ENCODE data around the gene ATP2A1.
A peak's percentile ranks its signal among the peaks of the same experiment; 100 is the strongest.

ATP2A1 gene

DNA sequence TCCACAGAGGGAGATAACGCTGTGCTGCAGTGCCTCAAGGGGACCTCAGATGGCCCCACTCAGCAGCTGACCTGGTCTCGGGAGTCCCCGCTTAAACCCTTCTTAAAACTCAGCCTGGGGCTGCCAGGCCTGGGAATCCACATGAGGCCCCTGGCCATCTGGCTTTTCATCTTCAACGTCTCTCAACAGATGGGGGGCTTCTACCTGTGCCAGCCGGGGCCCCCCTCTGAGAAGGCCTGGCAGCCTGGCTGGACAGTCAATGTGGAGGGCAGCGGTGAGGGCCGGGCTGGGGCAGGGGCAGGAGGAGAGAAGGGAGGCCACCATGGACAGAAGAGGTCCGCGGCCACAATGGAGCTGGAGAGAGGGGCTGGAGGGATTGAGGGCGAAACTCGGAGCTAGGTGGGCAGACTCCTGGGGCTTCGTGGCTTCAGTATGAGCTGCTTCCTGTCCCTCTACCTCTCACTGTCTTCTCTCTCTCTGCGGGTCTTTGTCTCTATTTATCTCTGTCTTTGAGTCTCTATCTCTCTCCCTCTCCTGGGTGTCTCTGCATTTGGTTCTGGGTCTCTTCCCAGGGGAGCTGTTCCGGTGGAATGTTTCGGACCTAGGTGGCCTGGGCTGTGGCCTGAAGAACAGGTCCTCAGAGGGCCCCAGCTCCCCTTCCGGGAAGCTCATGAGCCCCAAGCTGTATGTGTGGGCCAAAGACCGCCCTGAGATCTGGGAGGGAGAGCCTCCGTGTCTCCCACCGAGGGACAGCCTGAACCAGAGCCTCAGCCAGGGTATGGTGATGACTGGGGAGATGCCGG, 54.3 kb downstream of the ATP2A1 start:
- no peaks in the 10 kb centered on the region for H3K27me3 ChIP-seq (replicated peaks)
- H3K27ac ChIP-seq: no peak overlapping the region
- in situ Hi-C loops (cut with HindIII; ENCODE audit: low pct_ligation_motif_present, low sequenced_read_pairs): no loop called here
- H3K4me3 ChIP-seq (ENCODE audit: low read depth, low read length): no peak overlapping the region
- DNase-seq: no peak
- H3K36me3 ChIP-seq (replicated peaks): no peaks in the 10 kb centered on the region
- TF ChIP-seq, protein P1, sequence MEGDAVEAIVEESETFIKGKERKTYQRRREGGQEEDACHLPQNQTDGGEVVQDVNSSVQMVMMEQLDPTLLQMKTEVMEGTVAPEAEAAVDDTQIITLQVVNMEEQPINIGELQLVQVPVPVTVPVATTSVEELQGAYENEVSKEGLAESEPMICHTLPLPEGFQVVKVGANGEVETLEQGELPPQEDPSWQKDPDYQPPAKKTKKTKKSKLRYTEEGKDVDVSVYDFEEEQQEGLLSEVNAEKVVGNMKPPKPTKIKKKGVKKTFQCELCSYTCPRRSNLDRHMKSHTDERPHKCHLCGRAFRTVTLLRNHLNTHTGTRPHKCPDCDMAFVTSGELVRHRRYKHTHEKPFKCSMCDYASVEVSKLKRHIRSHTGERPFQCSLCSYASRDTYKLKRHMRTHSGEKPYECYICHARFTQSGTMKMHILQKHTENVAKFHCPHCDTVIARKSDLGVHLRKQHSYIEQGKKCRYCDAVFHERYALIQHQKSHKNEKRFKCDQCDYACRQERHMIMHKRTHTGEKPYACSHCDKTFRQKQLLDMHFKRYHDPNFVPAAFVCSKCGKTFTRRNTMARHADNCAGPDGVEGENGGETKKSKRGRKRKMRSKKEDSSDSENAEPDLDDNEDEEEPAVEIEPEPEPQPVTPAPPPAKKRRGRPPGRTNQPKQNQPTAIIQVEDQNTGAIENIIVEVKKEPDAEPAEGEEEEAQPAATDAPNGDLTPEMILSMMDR (IDR thresholded peaks at IDR 0.05; ENCODE audit: low read depth, low read length, missing control alignments): no peak

DNA sequence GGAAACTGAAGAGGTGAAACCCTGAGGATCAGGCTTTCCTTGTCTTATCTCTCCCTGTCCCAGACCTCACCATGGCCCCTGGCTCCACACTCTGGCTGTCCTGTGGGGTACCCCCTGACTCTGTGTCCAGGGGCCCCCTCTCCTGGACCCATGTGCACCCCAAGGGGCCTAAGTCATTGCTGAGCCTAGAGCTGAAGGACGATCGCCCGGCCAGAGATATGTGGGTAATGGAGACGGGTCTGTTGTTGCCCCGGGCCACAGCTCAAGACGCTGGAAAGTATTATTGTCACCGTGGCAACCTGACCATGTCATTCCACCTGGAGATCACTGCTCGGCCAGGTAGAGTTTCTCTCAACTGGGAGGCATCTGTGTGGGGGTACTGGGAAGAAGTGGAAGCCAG, 54.9 kb downstream of the ATP2A1 start:
- DNase-seq: no peak
- in situ Hi-C loops (cut with HindIII; ENCODE audit: low pct_ligation_motif_present, low sequenced_read_pairs): no loop called here
- TF ChIP-seq, protein P1 (IDR thresholded peaks at IDR 0.05; ENCODE audit: low read depth, low read length, missing control alignments): no peak
- no peaks in the 10 kb centered on the region for H3K36me3 ChIP-seq (replicated peaks)
- H3K27me3 ChIP-seq (replicated peaks): no peaks in the 10 kb centered on the region
- no peak overlapping the region for H3K4me3 ChIP-seq (ENCODE audit: low read depth, low read length)
- H3K27ac ChIP-seq: no peak overlapping the region

DNA sequence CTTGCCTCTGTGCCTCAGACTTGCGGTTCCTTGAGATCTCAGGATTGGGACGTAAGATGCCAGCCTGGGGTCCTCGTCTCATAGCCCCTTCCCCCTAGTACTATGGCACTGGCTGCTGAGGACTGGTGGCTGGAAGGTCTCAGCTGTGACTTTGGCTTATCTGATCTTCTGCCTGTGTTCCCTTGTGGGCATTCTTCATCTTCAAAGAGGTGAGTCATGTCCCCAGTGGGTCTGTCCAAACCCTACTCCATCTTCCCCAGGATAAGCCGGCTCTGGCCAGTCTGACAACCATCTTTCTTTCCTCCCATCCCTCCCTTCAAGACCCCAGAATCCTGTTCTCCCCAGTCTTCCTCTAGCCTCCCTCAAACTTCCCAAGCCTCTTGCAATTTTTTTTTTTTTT, 57.1 kb downstream of the ATP2A1 start:
- DNase-seq: no peak
- TF ChIP-seq, protein P1 (IDR thresholded peaks at IDR 0.05; ENCODE audit: low read depth, low read length, missing control alignments): no peak
- in situ Hi-C loops (cut with HindIII; ENCODE audit: low pct_ligation_motif_present, low sequenced_read_pairs): no loop called here
- H3K27ac ChIP-seq: no peak overlapping the region
- H3K4me3 ChIP-seq (ENCODE audit: low read depth, low read length): no peak overlapping the region
- H3K36me3 ChIP-seq (replicated peaks): no peaks in the 10 kb centered on the region
- no peaks in the 10 kb centered on the region for H3K27me3 ChIP-seq (replicated peaks)

DNA sequence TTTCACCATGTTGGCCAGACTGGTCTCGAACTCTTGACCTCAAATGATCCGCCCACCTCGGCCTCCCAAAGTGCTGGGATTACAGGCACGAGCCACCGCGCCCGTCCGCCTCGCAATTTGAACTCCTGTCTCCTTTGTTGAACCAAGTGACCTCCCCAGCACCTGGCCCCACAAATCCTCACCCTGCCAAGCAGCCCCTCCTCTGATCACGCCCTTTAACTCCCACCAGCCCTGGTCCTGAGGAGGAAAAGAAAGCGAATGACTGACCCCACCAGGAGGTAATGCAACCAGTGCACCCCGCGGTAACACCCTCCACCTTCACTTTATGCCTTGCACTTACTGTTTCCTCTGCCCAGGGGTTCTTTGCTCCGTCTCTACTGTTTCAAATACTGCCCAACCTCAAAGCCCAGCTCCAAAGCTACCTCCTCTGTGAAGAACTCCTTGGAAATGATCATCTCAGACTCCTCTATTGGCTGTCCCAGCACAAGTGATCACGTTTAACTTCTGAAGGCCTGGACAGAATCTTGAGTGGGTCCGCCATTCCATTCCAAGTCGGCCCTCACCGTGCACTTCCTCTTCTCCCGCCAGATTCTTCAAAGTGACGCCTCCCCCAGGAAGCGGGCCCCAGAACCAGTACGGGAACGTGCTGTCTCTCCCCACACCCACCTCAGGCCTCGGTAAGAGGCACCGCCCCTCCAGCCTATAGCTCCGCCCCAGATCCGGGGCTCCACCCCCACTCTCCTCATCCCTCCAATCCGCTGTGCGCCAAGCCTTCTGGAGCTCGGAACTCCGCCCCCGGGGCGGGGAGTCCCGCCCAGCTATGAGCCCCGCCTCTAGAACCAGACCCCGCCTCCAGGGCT, 57.9 kb downstream of the ATP2A1 start:
- peak overlapping the region; percentile 24 for H3K4me3 ChIP-seq (ENCODE audit: low read depth, low read length)
- no peak overlapping the region for H3K27ac ChIP-seq
- no peaks in the 10 kb centered on the region for H3K36me3 ChIP-seq (replicated peaks)
- in situ Hi-C loops (cut with HindIII; ENCODE audit: low pct_ligation_motif_present, low sequenced_read_pairs): no loop called here
- H3K27me3 ChIP-seq (replicated peaks): no peaks in the 10 kb centered on the region
- TF ChIP-seq, protein P1 (IDR thresholded peaks at IDR 0.05; ENCODE audit: low read depth, low read length, missing control alignments): no peak
- DNase-seq: peak; percentile 35

DNA sequence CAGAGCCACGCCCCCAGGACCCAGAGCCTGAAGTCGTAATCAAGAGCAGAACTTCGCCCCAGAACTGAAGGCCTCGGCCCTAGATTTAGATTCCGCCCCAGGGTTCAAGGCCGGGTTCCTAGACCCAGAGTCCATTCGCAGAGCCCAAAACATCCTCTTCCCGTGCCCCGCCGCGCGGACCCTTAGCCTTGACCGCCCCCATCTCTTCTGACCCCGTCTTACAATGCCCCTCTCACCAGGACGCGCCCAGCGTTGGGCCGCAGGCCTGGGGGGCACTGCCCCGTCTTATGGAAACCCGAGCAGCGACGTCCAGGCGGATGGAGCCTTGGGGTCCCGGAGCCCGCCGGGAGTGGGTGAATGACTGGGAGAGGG, 58.5 kb downstream of the ATP2A1 start:
- in situ Hi-C loops (cut with HindIII; ENCODE audit: low pct_ligation_motif_present, low sequenced_read_pairs): no loop called here
- Histone ChIP-seq H3K27ac (no peak overlapping the region), H3K4me3 (ENCODE audit: low read depth, low read length) (no peak overlapping the region), H3K27me3 (replicated peaks) (no peaks in the 10 kb centered on the region), H3K36me3 (replicated peaks) (no peaks in the 10 kb centered on the region)
- DNase-seq: no peak
- TF ChIP-seq, protein P1 (IDR thresholded peaks at IDR 0.05; ENCODE audit: low read depth, low read length, missing control alignments): no peak

Data from brain microvascular endothelial cell (primary cell).